Activated CD4-positive, alpha-beta T cell treated with anti-CD3 and anti-CD28 coated beads for 36 hours (primary cell): ENCODE results near the gene JARID2. TPM values are rescaled to one million over a fixed set of nuclear protein-coding genes. Genes with fewer than 3 reads are reported as not detected.

ENCODE experiments used
- ATAC-seq: fragments of 200-7000 bp; cut with Tn5 transposase; one replicate; pipeline ENCODE4 v1.10.0; 2021; ENCODE audit warnings: mild to moderate bottlenecking, moderate library complexity
- CTCF ChIA-PET: fragments of 350-600 bp; sonication (Branson Sonifier 250); formaldehyde crosslinking; loops from one replicate; lab custom pipeline; 2021; ENCODE audit warnings: antibody characterized with exemption; lab: Charles Lee
- POLR2A ChIA-PET: fragments of 350-600 bp; sonication (Branson Sonifier 250); formaldehyde crosslinking; loops from one replicate; lab custom pipeline; 2021; ENCODE audit warnings: antibody characterized with exemption, inconsistent platforms; lab: Charles Lee
- DNase-seq: peaks from one replicate; pipeline ENCODE4 v3.0.0-alpha.2; 2020
- H3K27ac Mint-ChIP-seq: one replicate; pipeline ENCODE4 v1.8.0; 2021; ENCODE audit warnings: mixed read lengths
- H3K27me3 Mint-ChIP-seq: one replicate; pipeline ENCODE4 v1.8.0; 2021; ENCODE audit warnings: mixed read lengths
- H3K36me3 Mint-ChIP-seq: one replicate; pipeline ENCODE4 v1.8.0; 2021; ENCODE audit warnings: low read depth, mixed read lengths
- H3K4me1 Mint-ChIP-seq: one replicate; pipeline ENCODE4 v1.8.0; 2021; ENCODE audit warnings: mixed read lengths
- H3K4me3 Mint-ChIP-seq: one replicate; pipeline ENCODE4 v1.8.0; 2021; ENCODE audit warnings: mild to moderate bottlenecking, moderate library complexity, mixed read lengths
- H3K9me3 Mint-ChIP-seq: one replicate; pipeline ENCODE4 v1.8.0; 2021; ENCODE audit warnings: low read depth, mixed read lengths
- intact Hi-C, 2 experiments: fragments of 100-400 bp; cut with DNase I in 1 of 2; cut with micrococcal nuclease in 1 of 2; formaldehyde crosslinking; loops; one replicate each; pipeline versions ENCODE4 v1.14.2 to v1.15.1; 2022 to 2024; cut with DNase I, micrococcal nuclease
- total RNA-seq, 2 experiments: library from RNA; stranded (reverse); gene quantifications; one replicate each; pipeline ENCODE4 v1.2.3, GENCODE V29; 2021

JARID2 gene
- total RNA-seq, 2 experiments from 2014 or later = 43.0 to 48.6 TPM

DNA sequence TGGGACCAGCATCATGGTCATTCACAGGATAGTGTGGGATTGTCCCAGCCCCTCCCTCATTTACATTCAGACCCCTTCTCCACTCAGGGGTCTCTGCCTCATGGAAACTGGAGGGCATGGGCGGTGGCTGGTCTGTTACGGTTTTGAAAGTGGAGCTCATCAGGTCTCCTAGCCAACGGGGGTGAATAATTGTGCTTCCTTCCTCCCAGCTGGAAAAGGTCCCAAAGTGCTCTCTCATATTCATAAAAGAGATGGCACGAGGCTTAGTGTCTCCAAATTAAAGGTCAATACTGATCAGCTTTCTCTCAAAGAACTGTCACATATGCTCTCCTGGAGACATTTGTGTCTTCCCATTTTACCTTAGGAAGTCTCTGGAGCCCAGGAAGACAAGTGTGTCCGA lies 19.9 kb downstream of the JARID2 start:
- ChIA-PET CTCF (interaction anchor here (0.6 to 1.5 kb wide), 7 partner anchors 10 to 1362 kb away, joined by 3 to 4 read pairs (median 3); no protein-coding TSS in a partner anchor), POLR2A (no interaction called here)
- no peak for DNase-seq
- Mint-ChIP-seq H3K27me3 (no peaks in the 10 kb centered on the region), H3K4me3 (peak overlapping the region; percentile 6), H3K4me1 (peaks cover 93% of the 10 kb centered on the region), H3K9me3 (no peaks in the 10 kb centered on the region), H3K27ac (no peak overlapping the region), H3K36me3 (peaks cover 37% of the 10 kb centered on the region)
- ATAC-seq = no peak
- intact Hi-C loops = no loop called here

DNA sequence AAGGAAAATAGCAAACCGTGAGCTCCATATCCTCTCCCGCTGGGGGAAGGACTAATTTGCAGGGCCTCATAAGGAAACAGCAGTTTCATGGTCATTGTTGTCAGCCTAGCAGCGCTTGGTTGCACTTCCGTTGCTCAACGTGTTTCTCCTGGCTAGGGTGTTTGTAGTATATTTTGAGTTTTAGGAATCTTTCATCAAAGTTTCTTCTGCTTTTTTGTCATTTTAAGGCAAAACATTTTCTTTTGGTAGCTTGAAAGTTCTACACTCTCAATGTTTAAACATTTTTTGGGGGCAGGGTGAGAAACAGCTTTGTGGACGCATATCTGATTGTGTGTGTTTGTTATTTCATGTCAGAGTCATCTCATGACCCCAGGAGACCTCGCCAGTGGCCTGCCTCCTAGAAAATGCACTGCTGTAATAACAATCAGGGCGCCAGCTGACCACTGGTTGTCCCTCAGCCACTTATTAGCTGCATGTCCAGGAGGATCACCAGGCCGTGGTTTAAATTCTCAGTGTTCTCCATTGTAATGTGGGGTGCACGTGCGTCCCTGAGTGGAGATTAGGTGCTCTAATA lies 20.6 kb downstream of the JARID2 start:
- H3K27me3 Mint-ChIP-seq = no peaks in the 10 kb centered on the region
- H3K4me1 Mint-ChIP-seq = peaks cover 93% of the 10 kb centered on the region
- peak overlapping the region; percentile 18 for H3K4me3 Mint-ChIP-seq
- DNase-seq (no peak), ATAC-seq (peak; percentile 30)
- POLR2A ChIA-PET = no interaction called here
- intact Hi-C loops = no loop called here
- H3K36me3 Mint-ChIP-seq = peaks cover 35% of the 10 kb centered on the region
- no peaks in the 10 kb centered on the region for H3K9me3 Mint-ChIP-seq
- CTCF ChIA-PET = interaction anchor here (0.6 to 1.5 kb wide), 7 partner anchors 11 to 235 kb away, joined by 3 to 4 read pairs (median 4); no protein-coding TSS in a partner anchor
- peak overlapping the region; percentile 44 for H3K27ac Mint-ChIP-seq

DNA sequence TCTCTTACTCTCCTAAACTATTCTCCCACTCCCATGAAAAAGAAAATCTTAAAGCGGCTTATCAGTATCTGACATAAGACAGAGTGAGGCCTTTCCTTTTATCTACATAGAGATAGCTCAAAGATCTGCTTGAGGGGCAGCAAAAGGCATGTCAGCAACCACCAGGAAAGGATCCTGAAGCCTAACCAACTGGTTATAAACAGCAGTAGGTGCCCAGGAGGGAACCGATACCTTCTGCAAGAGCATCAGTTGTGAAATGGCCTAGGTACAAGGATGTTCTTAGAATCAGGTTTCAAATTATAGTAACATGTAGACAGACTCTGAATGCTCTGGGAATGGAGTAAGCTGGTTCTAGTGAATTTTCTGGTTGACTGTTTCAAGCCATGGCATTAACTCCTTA lies 21.4 kb downstream of the JARID2 start:
- ATAC-seq = peak; percentile 27
- Mint-ChIP-seq H3K4me1 (peaks cover 97% of the 10 kb centered on the region), H3K27me3 (no peaks in the 10 kb centered on the region), H3K9me3 (no peaks in the 10 kb centered on the region), H3K36me3 (peaks cover 35% of the 10 kb centered on the region), H3K4me3 (no peak overlapping the region), H3K27ac (no peak overlapping the region)
- CTCF ChIA-PET = interaction anchor here (0.6 to 1.4 kb wide), 3 partner anchors 22 to 162 kb away, joined by 3 to 4 read pairs (median 4); no protein-coding TSS in a partner anchor
- POLR2A ChIA-PET = no interaction called here
- DNase-seq = no peak
- intact Hi-C loops = no loop called here

DNA sequence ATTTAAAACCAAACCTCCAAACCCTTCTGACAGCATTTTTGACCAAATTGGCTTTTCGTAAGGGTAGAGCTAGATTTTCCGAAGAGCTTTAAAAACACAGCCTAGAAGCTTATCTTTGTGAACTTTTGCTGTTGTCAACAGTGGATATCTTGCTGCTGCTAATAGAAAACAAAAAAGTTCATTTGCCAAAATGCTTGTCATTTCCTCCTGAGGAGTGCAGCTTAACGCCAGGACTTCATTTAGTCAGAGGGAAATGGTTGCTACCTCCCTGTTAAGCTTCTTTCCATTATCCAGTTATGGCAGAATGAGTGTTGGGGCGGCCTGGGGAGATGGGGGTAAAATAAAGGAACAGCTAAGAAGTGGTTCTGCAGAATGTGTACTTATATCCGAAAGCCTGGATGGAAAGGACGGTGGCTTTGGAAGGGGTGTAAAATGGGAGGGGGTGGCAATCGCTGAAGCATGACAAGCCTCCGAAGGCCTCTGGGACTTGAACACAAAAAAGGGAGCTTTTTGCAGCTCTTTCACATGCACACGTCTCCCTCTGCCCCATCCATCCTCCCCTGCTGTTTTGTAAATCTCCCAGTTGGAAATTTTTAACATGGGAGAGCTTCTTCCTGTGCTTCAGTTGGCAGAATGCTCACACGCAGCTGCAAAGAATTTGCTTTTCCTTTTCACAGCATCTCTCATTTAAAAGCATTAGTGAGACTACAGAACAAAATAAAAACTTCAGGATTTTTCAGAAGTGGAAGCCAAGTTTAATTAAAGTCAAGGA lies 22.5 kb downstream of the JARID2 start:
- no peaks in the 10 kb centered on the region for H3K9me3 Mint-ChIP-seq
- DNase-seq = no peak
- POLR2A ChIA-PET = interaction anchor here (0.6 kb wide), 1 partner anchor 84 kb away, joined by 8 read pairs; no protein-coding TSS in a partner anchor
- peaks cover 95% of the 10 kb centered on the region for H3K4me1 Mint-ChIP-seq
- ATAC-seq = no peak
- intact Hi-C loops = no loop called here
- CTCF ChIA-PET = interaction anchor here (0.6 to 1.4 kb wide), 6 partner anchors 8 to 222 kb away, joined by 3 to 5 read pairs (median 4); no protein-coding TSS in a partner anchor
- H3K27ac Mint-ChIP-seq = no peak overlapping the region
- H3K36me3 Mint-ChIP-seq = peaks cover 33% of the 10 kb centered on the region
- H3K4me3 Mint-ChIP-seq = no peak overlapping the region
- H3K27me3 Mint-ChIP-seq = no peaks in the 10 kb centered on the region

DNA sequence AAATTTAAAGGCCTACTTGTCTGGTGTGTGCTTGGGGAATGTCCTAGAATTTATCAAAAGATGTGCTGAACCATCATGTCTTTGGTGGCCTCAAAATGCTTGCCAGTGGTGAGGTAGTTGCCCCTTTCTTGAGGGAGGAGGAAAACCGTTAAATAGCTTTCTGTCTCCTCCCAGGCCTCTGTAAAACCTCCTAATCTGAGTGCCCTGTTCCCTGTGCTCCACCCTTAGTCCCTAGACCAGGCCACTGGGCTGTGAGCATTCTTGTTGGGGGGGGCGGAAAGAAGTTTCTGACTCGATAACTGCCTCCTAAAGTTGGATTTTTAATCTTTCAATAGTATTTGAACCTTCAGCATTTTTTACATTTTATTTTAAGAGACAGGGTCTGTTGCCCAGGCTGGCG lies 23.1 kb downstream of the JARID2 start:
- POLR2A ChIA-PET = no interaction called here
- no peak overlapping the region for H3K4me3 Mint-ChIP-seq

DNA sequence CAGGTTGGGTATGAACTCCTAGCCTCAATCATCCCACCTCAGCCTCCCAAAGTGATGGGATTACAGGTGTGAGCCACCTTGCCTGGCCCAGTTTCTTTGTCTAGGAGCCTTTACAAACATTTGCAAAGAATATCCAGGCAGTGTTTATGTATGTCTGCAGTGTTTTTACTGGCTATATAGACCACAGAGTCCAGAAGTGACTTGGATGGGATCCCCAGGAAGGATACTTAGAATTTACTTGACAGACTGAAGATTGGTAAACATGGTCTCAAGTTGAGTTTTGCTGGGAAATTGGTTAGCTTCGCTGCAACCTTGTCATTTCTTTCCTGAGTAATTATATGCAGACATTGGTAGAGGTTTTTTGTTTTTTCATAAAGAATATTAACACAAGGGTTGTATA lies 23.8 kb downstream of the JARID2 start:
- H3K4me1 Mint-ChIP-seq = peaks cover 92% of the 10 kb centered on the region
- peak; percentile 51 for ATAC-seq
- H3K27me3 Mint-ChIP-seq = no peaks in the 10 kb centered on the region
- ChIA-PET POLR2A (no interaction called here), CTCF (no interaction called here)
- no peak overlapping the region for H3K27ac Mint-ChIP-seq
- intact Hi-C loops = no loop called here
- peaks cover 38% of the 10 kb centered on the region for H3K36me3 Mint-ChIP-seq
- H3K4me3 Mint-ChIP-seq = no peak overlapping the region
- DNase-seq = no peak
- H3K9me3 Mint-ChIP-seq = no peaks in the 10 kb centered on the region

More for the DNA sequence above, 23.1 kb downstream of the JARID2 start:
- intact Hi-C loops = no loop called here
- no peak for DNase-seq
- H3K9me3 Mint-ChIP-seq = no peaks in the 10 kb centered on the region
- H3K27ac Mint-ChIP-seq = no peak overlapping the region
- H3K4me1 Mint-ChIP-seq = peaks cover 93% of the 10 kb centered on the region
- CTCF ChIA-PET = interaction anchor here (1.0 to 1.4 kb wide), 4 partner anchors 9 to 58 kb away, joined by 3 to 5 read pairs (median 4); no protein-coding TSS in a partner anchor
- no peak for ATAC-seq
- peaks cover 36% of the 10 kb centered on the region for H3K36me3 Mint-ChIP-seq
- H3K27me3 Mint-ChIP-seq = no peaks in the 10 kb centered on the region

DNA sequence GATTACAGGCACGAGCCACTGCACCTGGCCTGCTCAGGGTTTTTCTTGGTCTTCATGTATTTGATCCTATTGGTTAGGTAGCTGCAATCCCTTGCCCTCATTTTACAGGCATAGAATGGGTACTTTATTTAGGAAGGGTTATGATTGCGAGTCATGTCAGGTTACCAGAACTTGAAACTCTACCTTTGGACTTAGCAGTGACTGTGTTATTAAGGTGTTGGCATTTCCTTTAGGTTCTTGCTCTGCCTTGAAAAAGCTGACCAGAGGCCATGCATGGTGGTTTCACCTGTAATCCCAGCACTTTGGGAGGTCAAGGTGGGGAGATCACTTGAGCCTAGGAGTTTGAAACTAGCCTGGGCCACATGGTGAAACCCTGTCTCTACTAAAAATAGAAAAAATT lies 24.5 kb downstream of the JARID2 start:
- Mint-ChIP-seq H3K9me3 (no peaks in the 10 kb centered on the region), H3K4me1 (peaks cover 91% of the 10 kb centered on the region), H3K27ac (no peak overlapping the region), H3K36me3 (peaks cover 44% of the 10 kb centered on the region), H3K27me3 (no peaks in the 10 kb centered on the region), H3K4me3 (no peak overlapping the region)
- no peak for DNase-seq
- ChIA-PET POLR2A (no interaction called here), CTCF (interaction anchor here (0.9 kb wide), 1 partner anchor 61 kb away, joined by 3 read pairs; no protein-coding TSS in a partner anchor)
- no peak for ATAC-seq
- intact Hi-C loops = no loop called here

DNA sequence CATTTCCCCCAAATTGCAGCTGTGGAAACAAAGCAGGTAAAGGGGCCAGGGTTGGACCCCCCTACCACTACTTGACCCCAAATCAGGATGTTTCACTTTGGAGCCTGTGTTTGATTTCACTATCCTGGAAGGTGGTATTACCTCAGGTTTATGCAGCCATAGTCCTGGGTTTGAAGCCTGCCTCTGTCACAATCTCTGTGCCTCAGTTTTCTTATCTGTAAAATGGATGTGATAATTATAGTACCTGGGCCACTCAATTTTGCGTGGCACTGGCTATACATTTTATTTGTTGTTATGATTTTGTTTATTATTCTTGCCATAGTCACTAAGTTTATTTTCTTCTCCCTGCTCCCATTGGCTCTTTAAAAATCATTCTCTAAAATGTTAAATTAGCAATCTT lies 26.7 kb downstream of the JARID2 start:
- peaks cover 91% of the 10 kb centered on the region for H3K4me1 Mint-ChIP-seq

DNA sequence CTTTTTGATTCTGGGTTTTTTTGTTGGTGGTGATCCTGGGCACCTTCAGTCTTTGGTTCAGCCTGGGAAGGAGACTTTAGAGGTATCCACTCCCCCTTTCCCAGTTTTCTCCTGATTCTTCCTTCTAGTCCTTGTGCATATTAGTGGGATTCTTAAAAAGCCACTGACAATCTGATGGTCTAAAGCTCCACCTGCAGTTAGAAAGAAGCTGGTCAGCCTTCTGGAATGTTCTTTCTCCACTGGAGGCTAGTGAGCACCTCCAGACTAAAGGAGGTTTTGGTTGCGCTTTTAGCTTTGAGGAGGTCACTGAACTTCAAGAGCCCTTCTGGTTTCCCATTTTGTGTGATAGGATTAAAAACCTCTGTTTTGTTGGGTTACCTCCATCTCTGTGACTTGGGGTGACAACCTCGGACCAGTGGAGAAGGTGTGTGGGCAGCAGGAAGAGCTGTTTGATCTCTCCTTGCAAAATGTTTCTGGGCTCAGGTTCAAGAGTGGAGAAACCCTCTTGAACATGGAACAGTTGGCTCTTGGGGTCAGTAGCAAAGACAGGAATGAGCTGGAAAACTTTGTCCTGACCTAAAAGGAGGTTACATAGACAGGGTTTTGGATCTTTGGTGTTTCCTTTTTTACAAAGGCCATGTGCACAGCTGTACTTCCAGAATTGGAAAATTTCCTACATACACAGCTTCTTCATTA lies 29.0 kb downstream of the JARID2 start:
- Mint-ChIP-seq H3K9me3 (no peaks in the 10 kb centered on the region), H3K27me3 (no peaks in the 10 kb centered on the region), H3K4me1 (peaks cover 91% of the 10 kb centered on the region), H3K36me3 (peaks cover 52% of the 10 kb centered on the region), H3K27ac (no peak overlapping the region), H3K4me3 (no peak overlapping the region)
- DNase-seq (no peak), ATAC-seq (no peak)
- intact Hi-C loops = no loop called here
- CTCF ChIA-PET = interaction anchor here (0.7 kb wide), 1 partner anchor 9 kb away, joined by 3 read pairs; no protein-coding TSS in a partner anchor
- POLR2A ChIA-PET = no interaction called here

More for the DNA sequence above, 26.7 kb downstream of the JARID2 start:
- ChIA-PET CTCF (no interaction called here), POLR2A (interaction anchor here (0.6 kb wide), 1 partner anchor 166 kb away, joined by 4 read pairs; no protein-coding TSS in a partner anchor)
- Mint-ChIP-seq H3K9me3 (no peaks in the 10 kb centered on the region), H3K36me3 (peaks cover 55% of the 10 kb centered on the region), H3K4me3 (no peak overlapping the region), H3K27me3 (no peaks in the 10 kb centered on the region), H3K27ac (no peak overlapping the region)
- intact Hi-C loops = no loop called here
- DNase-seq (no peak), ATAC-seq (no peak)

DNA sequence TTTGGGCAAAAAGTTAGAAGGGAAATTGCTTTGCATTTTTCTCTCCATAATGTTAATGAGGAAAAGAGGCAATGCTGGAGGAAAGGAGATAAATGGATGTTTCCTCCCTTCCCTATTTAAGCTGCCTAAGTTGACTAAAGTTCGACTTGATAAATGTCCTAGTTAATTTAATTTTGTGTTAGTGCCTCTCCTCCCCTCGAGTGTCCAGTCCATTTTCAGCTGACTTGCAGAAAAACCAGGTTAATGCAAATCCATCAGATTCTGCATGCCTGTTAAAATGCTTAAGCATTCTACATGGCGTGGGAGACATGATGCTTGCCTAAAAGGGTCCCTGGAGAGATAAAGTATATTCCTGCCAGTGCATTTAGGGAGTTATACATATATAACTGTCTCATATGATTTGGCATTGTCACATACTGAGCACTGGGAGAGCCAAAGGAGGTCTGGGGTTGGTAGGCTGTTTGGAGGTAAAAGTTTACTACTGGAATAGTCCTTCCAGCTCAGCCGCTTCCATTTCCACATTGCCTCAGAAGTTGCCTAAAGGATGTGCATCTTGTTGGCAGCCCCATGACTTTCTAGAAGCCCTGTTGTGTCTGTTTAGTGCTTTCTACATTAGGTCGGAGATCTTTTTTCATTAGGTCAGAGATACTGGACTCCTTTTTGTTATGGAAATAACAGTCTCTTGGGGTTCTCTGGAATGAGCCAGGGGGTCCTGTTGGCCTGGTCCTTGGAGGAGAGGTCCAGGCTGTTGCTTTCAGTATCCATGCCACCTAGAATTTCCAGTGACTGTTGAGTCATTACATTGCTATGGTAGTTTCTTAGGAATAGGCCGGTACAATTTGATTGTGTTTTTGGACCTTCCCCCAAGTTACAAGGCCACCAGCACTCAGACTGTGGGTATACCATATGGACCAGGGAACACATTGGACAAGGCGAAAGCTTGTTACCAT lies 30.4 kb downstream of the JARID2 start:
- Mint-ChIP-seq H3K36me3 (peaks cover 49% of the 10 kb centered on the region), H3K9me3 (no peaks in the 10 kb centered on the region), H3K27me3 (no peaks in the 10 kb centered on the region), H3K4me1 (peaks cover 92% of the 10 kb centered on the region), H3K4me3 (no peak overlapping the region), H3K27ac (peak overlapping the region; percentile 19)
- ATAC-seq (no peak), DNase-seq (no peak)
- ChIA-PET CTCF (no interaction called here), POLR2A (interaction anchor here (0.5 kb wide), 1 partner anchor 146 kb away, joined by 3 read pairs; no protein-coding TSS in a partner anchor)
- intact Hi-C loops = no loop called here
